BLaER1 treated with 17β-estradiol and CSF1 and Interleukin-3, amounts not matched to agents 10 nM and 100 nM (cell line): ENCODE measurements around the gene ULBP3.

Experiments
- H3K27ac ChIP-seq, 11 experiments: shearing (Covaris generic); formaldehyde crosslinking; 2 replicates each; pipeline ENCODE4 v1.8.1; 2022
- H3K27me3 ChIP-seq, 11 experiments: shearing (Covaris generic); formaldehyde crosslinking; 2 replicates each; pipeline ENCODE4 v1.8.1; 2022
- H3K36me3 ChIP-seq, 11 experiments: shearing (Covaris generic); formaldehyde crosslinking; 2 replicates each; pipeline ENCODE4 v1.8.1; 2022
- H3K4me1 ChIP-seq, 10 experiments: shearing (Covaris generic); formaldehyde crosslinking; 2 replicates each; pipeline ENCODE4 v1.8.1; 2022
- H3K4me2 ChIP-seq, 11 experiments: shearing (Covaris generic); formaldehyde crosslinking; 2 replicates each; pipeline ENCODE4 v1.8.1; 2022
- H3K4me3 ChIP-seq, 10 experiments: shearing (Covaris generic); formaldehyde crosslinking; 2 replicates each; pipeline ENCODE4 v1.8.1; 2022
- H3K9ac ChIP-seq, 11 experiments: shearing (Covaris generic); formaldehyde crosslinking; 2 replicates each; pipeline ENCODE4 v1.8.1; 2022
- H3K9me3 ChIP-seq, 11 experiments: shearing (Covaris generic); formaldehyde crosslinking; replicated peaks in 1 of 11; 2 replicates each; pipeline ENCODE4 v1.8.1; 2022
- H4K20me1 ChIP-seq, 11 experiments: shearing (Covaris generic); formaldehyde crosslinking; 2 replicates each; pipeline ENCODE4 v1.8.1; 2022
- Cebpa-rat ChIP-seq, 11 experiments: shearing (Covaris generic); IDR thresholded peaks; 2 replicates each; pipeline ENCODE4 v1.8.1; 2022

The ULBP3 gene

GRCh38 chr6:150057501-150057951 is 11.4 kb downstream of the ULBP3 start:
- no peaks in the 10 kb centered on the region; a peak in 1 of 22 replicates for H3K9me3 ChIP-seq
- TF ChIP-seq Cebpa-rat (IDR thresholded peaks at IDR 0.05), result no peak

DNA sequence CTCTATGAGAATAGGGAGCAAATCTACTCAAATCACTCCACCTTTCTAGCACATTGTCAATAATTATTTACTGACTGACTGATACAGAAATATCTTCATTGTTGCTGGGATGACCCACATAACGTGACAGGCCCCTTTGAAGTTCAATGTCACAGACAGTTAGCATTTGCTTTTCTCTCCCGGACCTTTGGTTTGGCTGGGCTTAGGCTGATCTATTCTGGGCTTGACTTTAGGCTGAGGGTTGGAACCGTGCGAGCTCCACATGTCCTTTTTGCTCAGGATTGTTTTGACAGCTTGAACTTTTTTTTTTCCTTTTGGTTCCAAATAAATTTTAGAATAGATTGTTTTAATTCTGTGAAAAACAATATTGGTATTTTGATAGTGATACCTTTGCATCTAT is 12.0 kb downstream of the ULBP3 start:
- Histone ChIP-seq H4K20me1 (no peaks in the 10 kb centered on the region), H3K9me3 (no peaks in the 10 kb centered on the region; a peak in 1 of 22 replicates), H3K27ac (no peak overlapping the region), H3K4me3 (no peak overlapping the region), H3K36me3 (peaks cover 0 to under 1% (median 0%) of the 10 kb centered on the region in 11 experiments; a peak in 1 of 22 replicates), H3K4me1 (peaks cover 6 to 19% (median 16%) of the 10 kb centered on the region in 10 experiments; a peak in 18 of 20 replicates), H3K27me3 (no peaks in the 10 kb centered on the region; a peak in 2 of 22 replicates), H3K9ac (no peak overlapping the region), H3K4me2 (no peak overlapping the region)
- no peak for TF ChIP-seq Cebpa-rat (IDR thresholded peaks at IDR 0.05)

More at GRCh38 chr6:150057501-150057951, 11.4 kb downstream of the ULBP3 start:
- H3K4me1 ChIP-seq, result peaks cover 6 to 19% (median 16%) of the 10 kb centered on the region in 10 experiments; a peak in 18 of 20 replicates
- no peak overlapping the region for H3K9ac ChIP-seq
- H3K27me3 ChIP-seq, result no peaks in the 10 kb centered on the region; a peak in 2 of 22 replicates
- peaks cover 0 to 6% (median 0%) of the 10 kb centered on the region in 11 experiments; a peak in 7 of 22 replicates for H3K36me3 ChIP-seq
- no peak overlapping the region for H3K27ac ChIP-seq
- no peaks in the 10 kb centered on the region for H4K20me1 ChIP-seq
- H3K4me3 ChIP-seq, result no peak overlapping the region
- H3K4me2 ChIP-seq, result no peak overlapping the region

- Histone ChIP-seq H3K9me3 (no peaks in the 10 kb centered on the region; a peak in 1 of 22 replicates), H3K9ac (no peak overlapping the region), H3K27ac (no peak overlapping the region), H3K27me3 (no peaks in the 10 kb centered on the region; a peak in 2 of 22 replicates), H4K20me1 (no peaks in the 10 kb centered on the region), H3K4me3 (no peak overlapping the region), H3K36me3 (no peaks in the 10 kb centered on the region), H3K4me2 (no peak overlapping the region), H3K4me1 (peaks cover 6 to 23% (median 16%) of the 10 kb centered on the region in 10 experiments; a peak in 18 of 20 replicates)
- TF ChIP-seq Cebpa-rat (IDR thresholded peaks at IDR 0.05), result no peak
These were observed 12.8 kb downstream of the ULBP3 start for GRCh38 chr6:150056156-150056555.

DNA sequence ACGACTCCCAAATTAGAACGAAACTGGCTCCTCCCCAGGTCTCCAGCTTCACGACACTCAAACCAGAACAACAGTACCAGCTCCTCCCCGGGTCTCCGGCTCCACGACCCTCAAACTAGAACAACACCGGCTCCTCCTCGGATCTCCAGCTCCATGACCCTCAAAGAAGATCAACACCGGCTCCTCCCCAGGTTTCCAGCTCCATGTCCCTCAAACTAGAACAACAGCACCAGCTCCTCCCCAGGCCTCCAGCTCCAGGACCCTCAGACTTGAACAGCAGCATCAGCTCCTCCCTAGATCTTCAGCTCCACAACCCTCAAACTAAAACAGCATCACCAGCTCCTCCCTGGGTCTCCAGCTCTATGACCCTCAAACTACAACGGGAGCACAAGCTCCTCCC is 13.8 kb downstream of the ULBP3 start:
- Histone ChIP-seq H3K36me3 (no peaks in the 10 kb centered on the region), H3K9ac (no peak overlapping the region), H3K4me3 (no peak overlapping the region), H3K4me1 (peaks cover 4 to 26% (median 19%) of the 10 kb centered on the region in 10 experiments; a peak in 18 of 20 replicates), H3K4me2 (no peak overlapping the region), H3K27ac (no peak overlapping the region), H4K20me1 (no peaks in the 10 kb centered on the region), H3K9me3 (no peaks in the 10 kb centered on the region; a peak in 1 of 22 replicates), H3K27me3 (no peaks in the 10 kb centered on the region; a peak in 2 of 22 replicates)
- no peak for TF ChIP-seq Cebpa-rat (IDR thresholded peaks at IDR 0.05)

DNA sequence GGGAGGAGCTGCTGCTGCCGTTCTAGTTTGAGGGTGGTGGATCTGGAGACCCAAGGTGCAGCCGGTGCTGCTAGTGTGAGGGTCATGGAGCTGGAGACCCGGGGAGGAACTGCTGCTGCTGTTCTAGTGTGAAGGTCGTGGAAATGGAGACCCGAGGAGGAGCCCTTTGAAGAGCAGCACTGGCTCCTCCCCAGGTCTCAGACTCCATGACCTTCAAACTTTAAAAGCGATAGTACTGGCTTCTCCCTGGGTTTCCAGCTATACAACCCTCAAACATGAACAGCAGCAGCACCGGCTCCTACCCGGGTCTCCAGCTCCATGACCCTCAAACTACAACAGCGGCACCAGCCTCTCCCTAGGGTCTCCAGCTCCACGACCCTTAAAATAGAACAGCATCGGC is 15.5 kb downstream of the ULBP3 start:
- H4K20me1 ChIP-seq, result no peaks in the 10 kb centered on the region
- TF ChIP-seq Cebpa-rat (IDR thresholded peaks at IDR 0.05), result no peak
- no peak overlapping the region for H3K27ac ChIP-seq
- no peaks in the 10 kb centered on the region for H3K36me3 ChIP-seq
- H3K9ac ChIP-seq, result no peak overlapping the region
- H3K4me1 ChIP-seq, result peaks cover 0 to 18% (median 12%) of the 10 kb centered on the region in 10 experiments; a peak in 12 of 20 replicates
- H3K4me3 ChIP-seq, result no peak overlapping the region
- H3K27me3 ChIP-seq, result no peaks in the 10 kb centered on the region; a peak in 2 of 22 replicates
- no peak overlapping the region for H3K4me2 ChIP-seq
- no peaks in the 10 kb centered on the region; a peak in 1 of 22 replicates for H3K9me3 ChIP-seq

DNA sequence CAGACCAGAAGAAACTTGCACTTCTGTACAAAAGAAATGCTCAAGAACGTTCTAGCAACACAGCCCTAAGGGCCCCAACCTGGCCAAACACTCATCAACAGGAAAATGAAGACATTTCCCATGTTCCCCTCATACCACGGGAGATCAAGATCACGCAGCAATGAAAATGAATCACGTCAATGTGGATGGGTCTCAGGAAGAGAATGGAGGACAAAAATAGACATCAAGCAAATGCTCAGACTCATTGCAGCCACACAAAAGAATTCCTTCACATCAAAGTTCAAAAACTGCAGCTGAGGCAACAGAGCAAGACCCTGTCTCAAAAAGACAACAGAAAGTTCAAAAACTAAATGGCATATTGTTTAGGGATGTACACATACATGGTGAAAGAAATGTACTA is 18.1 kb downstream of the ULBP3 start:
- Histone ChIP-seq H3K27me3 (no peaks in the 10 kb centered on the region; a peak in 1 of 22 replicates), H3K27ac (no peak overlapping the region), H3K4me1 (peaks cover 0 to 24% (median 14%) of the 10 kb centered on the region in 10 experiments; a peak in 12 of 20 replicates), H3K36me3 (no peaks in the 10 kb centered on the region), H3K4me3 (no peak overlapping the region), H3K4me2 (peak overlapping the region in 9 of 11 experiments; percentile 7 to 57 (median 40); a peak in 14 of 22 replicates), H3K9me3 (no peaks in the 10 kb centered on the region; a peak in 1 of 22 replicates), H4K20me1 (no peaks in the 10 kb centered on the region), H3K9ac (no peak overlapping the region)
- TF ChIP-seq Cebpa-rat (IDR thresholded peaks at IDR 0.05), result no peak

DNA sequence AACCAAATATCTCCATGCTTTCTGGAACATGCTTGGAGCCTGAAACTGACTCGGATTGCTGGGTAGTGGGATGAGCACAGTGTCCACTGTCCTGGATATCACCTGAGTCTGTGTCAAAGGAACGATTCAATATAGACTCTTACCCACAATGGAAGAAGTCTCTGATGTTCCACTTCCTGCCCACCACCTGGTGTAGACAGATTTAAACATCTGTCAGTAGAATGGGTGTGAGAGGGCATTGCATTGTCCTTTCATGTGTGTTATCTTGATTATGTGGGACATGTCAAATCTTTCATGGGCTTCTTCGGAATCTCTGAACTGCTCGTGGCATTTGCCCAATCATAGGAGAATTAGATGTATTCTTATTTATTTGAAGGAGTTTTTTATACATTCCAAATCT is 20.8 kb downstream of the ULBP3 start:
- peak overlapping the region in 4 of 11 experiments; percentile 2 to 34 (median 21); a peak in 4 of 22 replicates for H3K4me2 ChIP-seq
- H3K9me3 ChIP-seq, result no peaks in the 10 kb centered on the region; a peak in 1 of 22 replicates
- H3K9ac ChIP-seq, result no peak overlapping the region
- H3K4me3 ChIP-seq, result no peak overlapping the region
- H4K20me1 ChIP-seq, result no peaks in the 10 kb centered on the region
- peaks cover 0 to 24% (median 14%) of the 10 kb centered on the region in 10 experiments; a peak in 12 of 20 replicates for H3K4me1 ChIP-seq
- H3K27ac ChIP-seq, result no peak overlapping the region
- H3K27me3 ChIP-seq, result no peaks in the 10 kb centered on the region
- no peak for TF ChIP-seq Cebpa-rat (IDR thresholded peaks at IDR 0.05)
- H3K36me3 ChIP-seq, result no peaks in the 10 kb centered on the region

DNA sequence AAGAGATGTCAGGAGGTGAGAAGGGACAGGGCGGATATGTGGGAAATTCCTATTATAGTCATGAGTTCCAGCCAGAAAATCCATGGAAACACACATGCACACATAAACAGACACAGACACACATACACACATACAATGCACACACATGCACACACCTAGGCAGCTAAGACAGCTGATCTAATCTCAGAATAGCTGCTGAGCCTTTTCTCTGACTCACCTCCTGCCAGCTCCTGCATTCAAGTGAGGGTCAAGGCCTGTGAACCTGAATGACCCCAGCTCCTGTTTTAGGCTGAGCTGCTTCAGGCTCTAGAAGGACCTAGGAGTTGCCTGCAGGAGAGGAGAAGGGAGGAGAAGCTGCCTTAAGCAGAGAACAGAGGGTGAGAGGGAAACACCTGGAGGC is 22.0 kb downstream of the ULBP3 start:
- H3K27ac ChIP-seq, result no peak overlapping the region
- no peak for TF ChIP-seq Cebpa-rat (IDR thresholded peaks at IDR 0.05)
- peaks cover 0 to 35% (median 17%) of the 10 kb centered on the region in 10 experiments; a peak in 13 of 20 replicates for H3K4me1 ChIP-seq

GRCh38 chr6:150044621-150045145 is 24.2 kb downstream of the ULBP3 start:
- Histone ChIP-seq H3K4me2 (no peak overlapping the region), H3K9me3 (no peaks in the 10 kb centered on the region), H3K27ac (no peak overlapping the region), H4K20me1 (no peaks in the 10 kb centered on the region), H3K4me3 (no peak overlapping the region), H3K9ac (no peak overlapping the region), H3K27me3 (peaks cover 0 to 2% (median 0%) of the 10 kb centered on the region in 11 experiments; a peak in 1 of 22 replicates), H3K36me3 (no peaks in the 10 kb centered on the region), H3K4me1 (peaks cover 0 to 19% (median 6%) of the 10 kb centered on the region in 10 experiments; a peak in 11 of 20 replicates)
- TF ChIP-seq Cebpa-rat (IDR thresholded peaks at IDR 0.05), result no peak

More for the DNA sequence above, 22.0 kb downstream of the ULBP3 start:
- no peak overlapping the region for H3K4me2 ChIP-seq
- no peaks in the 10 kb centered on the region for H3K27me3 ChIP-seq
- no peaks in the 10 kb centered on the region for H3K36me3 ChIP-seq
- H3K9me3 ChIP-seq, result no peaks in the 10 kb centered on the region
- no peak overlapping the region for H3K4me3 ChIP-seq
- H4K20me1 ChIP-seq, result no peaks in the 10 kb centered on the region
- H3K9ac ChIP-seq, result no peak overlapping the region
